ENCODE data around the gene KLHDC3. TPM values are rescaled to one million over a fixed set of nuclear protein-coding genes. Genes with fewer than 3 reads are reported as not detected.

KLHDC3 gene
- total and polyA plus RNA-seq, 2 donors (not counting 1 experiment from before 2014, with no cell fraction given) = 47.4 to 50.7 TPM

DNA sequence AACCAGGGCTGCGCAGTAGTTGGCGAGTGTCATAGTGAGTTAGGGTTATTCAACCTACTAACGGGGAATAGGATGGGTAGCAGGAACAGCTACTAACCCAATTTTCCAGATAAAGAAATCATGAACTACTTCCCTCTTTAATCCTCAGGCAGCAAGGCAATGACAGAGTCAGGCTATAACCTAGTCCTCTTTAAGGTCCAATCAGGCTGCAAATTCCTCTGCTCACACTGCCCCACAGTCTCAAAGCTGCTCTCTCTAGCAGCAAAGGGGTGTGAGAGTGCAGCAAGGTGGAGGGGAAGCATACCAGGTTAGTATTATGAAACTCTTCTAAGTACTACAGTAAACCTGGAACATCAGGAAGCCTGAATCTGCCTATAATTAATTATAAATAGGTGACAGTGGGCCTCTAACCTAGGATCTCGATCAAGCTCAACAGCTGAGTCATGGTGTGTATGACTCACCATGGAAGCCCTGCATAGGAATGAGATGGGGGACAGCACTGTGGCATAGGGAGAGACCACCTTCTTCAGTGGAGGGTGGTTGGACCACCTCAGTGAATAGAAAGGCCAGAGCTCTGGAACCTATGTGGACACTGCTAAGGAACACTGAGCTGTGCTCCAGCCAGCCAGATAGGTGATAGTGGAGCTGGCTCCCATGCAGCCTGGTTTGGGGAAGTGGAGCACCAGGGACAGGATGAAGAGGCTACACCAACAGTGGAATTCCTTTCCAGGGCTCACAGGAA lies 43.0 kb upstream of the KLHDC3 start:
- no peaks in the 10 kb centered on the region for H3K4me1 ChIP-seq (ENCODE audit: control insufficient read depth in 2 of 2, insufficient read depth in 2 of 2, low read length in 2 of 2)
- peaks cover 10% of the 10 kb centered on the region for H3K4me1 Mint-ChIP-seq
- H3K27ac Mint-ChIP-seq = no peak overlapping the region
- no peak overlapping the region for H3K4me2 ChIP-seq (replicated peaks; ENCODE audit: low read depth, low read length, poor library complexity, severe bottlenecking)
- ATAC-seq (ENCODE audit: low read depth) (no peak), DNase-seq (no peak)
- no peak overlapping the region for H3K27ac ChIP-seq (ENCODE audit: low read length in 2 of 2)
- no peak overlapping the region for H2AFZ ChIP-seq (ENCODE audit: insufficient read depth, low read depth, low read length, poor library complexity, severe bottlenecking)
- H3K9ac ChIP-seq (ENCODE audit: low read length) = no peak overlapping the region
- ChIA-PET CTCF (no interaction called here), POLR2A (interaction anchor here (0.7 to 0.9 kb wide), 2 partner anchors 10 to 13 kb away, joined by 3 read pairs; partner anchors contain the start of genes GNMT and PPP2R5D)
- H3K4me3 Mint-ChIP-seq = no peak overlapping the region
- TF ChIP-seq, protein P1, sequence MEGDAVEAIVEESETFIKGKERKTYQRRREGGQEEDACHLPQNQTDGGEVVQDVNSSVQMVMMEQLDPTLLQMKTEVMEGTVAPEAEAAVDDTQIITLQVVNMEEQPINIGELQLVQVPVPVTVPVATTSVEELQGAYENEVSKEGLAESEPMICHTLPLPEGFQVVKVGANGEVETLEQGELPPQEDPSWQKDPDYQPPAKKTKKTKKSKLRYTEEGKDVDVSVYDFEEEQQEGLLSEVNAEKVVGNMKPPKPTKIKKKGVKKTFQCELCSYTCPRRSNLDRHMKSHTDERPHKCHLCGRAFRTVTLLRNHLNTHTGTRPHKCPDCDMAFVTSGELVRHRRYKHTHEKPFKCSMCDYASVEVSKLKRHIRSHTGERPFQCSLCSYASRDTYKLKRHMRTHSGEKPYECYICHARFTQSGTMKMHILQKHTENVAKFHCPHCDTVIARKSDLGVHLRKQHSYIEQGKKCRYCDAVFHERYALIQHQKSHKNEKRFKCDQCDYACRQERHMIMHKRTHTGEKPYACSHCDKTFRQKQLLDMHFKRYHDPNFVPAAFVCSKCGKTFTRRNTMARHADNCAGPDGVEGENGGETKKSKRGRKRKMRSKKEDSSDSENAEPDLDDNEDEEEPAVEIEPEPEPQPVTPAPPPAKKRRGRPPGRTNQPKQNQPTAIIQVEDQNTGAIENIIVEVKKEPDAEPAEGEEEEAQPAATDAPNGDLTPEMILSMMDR (IDR thresholded peaks at IDR 0.05) = no peak
- no peak for TF ChIP-seq EZH2 (IDR thresholded peaks at IDR 0.05; ENCODE audit: borderline replicate concordance, insufficient read depth, low read depth, low read length, poor library complexity, severe bottlenecking)
- H3K27me3 Mint-ChIP-seq = no peaks in the 10 kb centered on the region
- no peak overlapping the region for H3K4me3 ChIP-seq (ENCODE audit: control extremely low read depth in 1 of 5, extremely low read depth in 1 of 5, insufficient read depth in 1 of 5, low read depth in 2 of 5, low read length in 4 of 5)
- intact Hi-C loops (cut with micrococcal nuclease) = no loop called here
- 17% methylated on average over 1 of the region's 4 CpGs for WGBS (ENCODE audit: insufficient coverage)
- peaks cover 4% of the 10 kb centered on the region for H3K79me2 ChIP-seq (ENCODE audit: control insufficient read depth, insufficient read depth, low read length)
- peaks cover 0 to 52% of the 10 kb centered on the region in 2 experiments for H3K36me3 ChIP-seq (replicated peaks in 1 of 2; ENCODE audit: control extremely low read depth in 1 of 2, control insufficient read depth in 1 of 2, extremely low read depth in 1 of 2, insufficient read depth in 2 of 2, low read length in 1 of 2)
- peaks cover 8% of the 10 kb centered on the region for H4K20me1 ChIP-seq (ENCODE audit: control insufficient read depth, insufficient read depth, low read length, poor library complexity, severe bottlenecking)
- no peaks in the 10 kb centered on the region for H3K27me3 ChIP-seq (replicated peaks in 1 of 4; ENCODE audit: control extremely low read depth in 1 of 4, control insufficient read depth in 3 of 4, insufficient read depth in 4 of 4, low read length in 3 of 4)
- H3K9me3 Mint-ChIP-seq (ENCODE audit: insufficient read depth) = no peaks in the 10 kb centered on the region
- no peaks in the 10 kb centered on the region for H3K9me3 ChIP-seq (ENCODE audit: control extremely low read depth in 1 of 3, control insufficient read depth in 2 of 3, insufficient read depth in 1 of 3, low read length in 2 of 3)

DNA sequence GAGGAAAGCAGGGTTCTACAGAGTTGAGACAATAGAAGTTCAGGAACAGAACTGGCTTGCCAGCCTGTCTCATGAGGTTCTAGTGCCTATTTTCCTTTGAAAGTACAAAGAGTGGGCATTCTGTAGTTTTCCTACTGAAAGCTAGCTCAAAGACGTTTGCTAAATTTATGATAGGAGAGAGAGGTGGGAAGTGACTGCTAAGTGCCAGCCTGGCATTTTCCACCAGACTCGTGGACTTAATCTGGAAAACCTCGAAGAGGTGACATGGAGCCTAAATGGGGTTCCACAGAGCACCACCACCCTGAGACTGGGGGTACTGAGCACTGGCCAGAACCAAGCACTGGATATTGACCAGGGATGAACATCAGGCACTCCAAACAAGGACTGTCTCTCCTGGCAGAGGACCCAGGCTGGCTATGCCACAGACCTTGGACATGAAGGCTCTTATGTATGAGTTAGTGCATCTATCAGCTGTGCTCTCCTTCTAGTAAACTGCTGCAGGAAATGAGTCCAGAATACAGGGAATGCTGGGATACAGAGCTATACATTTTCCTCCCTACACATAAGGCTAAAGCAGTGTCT lies 42.2 kb upstream of the KLHDC3 start:
- H4K20me1 ChIP-seq (ENCODE audit: control insufficient read depth, insufficient read depth, low read length, poor library complexity, severe bottlenecking) = peaks cover 8% of the 10 kb centered on the region
- no peak overlapping the region for H3K9ac ChIP-seq (ENCODE audit: low read length)
- H3K4me1 ChIP-seq (ENCODE audit: control insufficient read depth in 2 of 2, insufficient read depth in 2 of 2, low read length in 2 of 2) = no peaks in the 10 kb centered on the region
- TF ChIP-seq, protein P1 (IDR thresholded peaks at IDR 0.05) = no peak
- TF ChIP-seq EZH2 (IDR thresholded peaks at IDR 0.05; ENCODE audit: borderline replicate concordance, insufficient read depth, low read depth, low read length, poor library complexity, severe bottlenecking) = no peak
- Mint-ChIP-seq H3K27me3 (no peaks in the 10 kb centered on the region), H3K4me3 (no peak overlapping the region), H3K4me1 (peaks cover 16% of the 10 kb centered on the region), H3K9me3 (ENCODE audit: insufficient read depth) (no peaks in the 10 kb centered on the region), H3K27ac (no peak overlapping the region)
- no peak for DNase-seq
- H3K79me2 ChIP-seq (ENCODE audit: control insufficient read depth, insufficient read depth, low read length) = peaks cover 5% of the 10 kb centered on the region
- H3K4me2 ChIP-seq (replicated peaks; ENCODE audit: low read depth, low read length, poor library complexity, severe bottlenecking) = no peak overlapping the region
- POLR2A ChIA-PET = no interaction called here
- CTCF ChIA-PET = no interaction called here
- no peak overlapping the region for H3K4me3 ChIP-seq (ENCODE audit: control extremely low read depth in 1 of 5, extremely low read depth in 1 of 5, insufficient read depth in 1 of 5, low read depth in 2 of 5, low read length in 4 of 5)
- no peaks in the 10 kb centered on the region for H3K9me3 ChIP-seq (ENCODE audit: control extremely low read depth in 1 of 3, control insufficient read depth in 2 of 3, insufficient read depth in 1 of 3, low read length in 2 of 3)
- no peaks in the 10 kb centered on the region for H3K27me3 ChIP-seq (replicated peaks in 1 of 4; ENCODE audit: control extremely low read depth in 1 of 4, control insufficient read depth in 3 of 4, insufficient read depth in 4 of 4, low read length in 3 of 4)
- H3K27ac ChIP-seq (ENCODE audit: low read length in 2 of 2) = no peak overlapping the region
- peaks cover 0 to 45% of the 10 kb centered on the region in 2 experiments for H3K36me3 ChIP-seq (replicated peaks in 1 of 2; ENCODE audit: control extremely low read depth in 1 of 2, control insufficient read depth in 1 of 2, extremely low read depth in 1 of 2, insufficient read depth in 2 of 2, low read length in 1 of 2)
- no peak for ATAC-seq (ENCODE audit: low read depth)
- H2AFZ ChIP-seq (ENCODE audit: insufficient read depth, low read depth, low read length, poor library complexity, severe bottlenecking) = no peak overlapping the region
- 89% methylated on average over 3 of the region's 3 CpGs for whole genome bisulfite sequencing (ENCODE audit: insufficient coverage)
- intact Hi-C loops (cut with micrococcal nuclease) = no loop called here
